Mucosa of descending colon (tissue), 3 donors: ENCODE measurements around the gene USP12. TPM values are rescaled to one million over a fixed set of nuclear protein-coding genes. Genes with fewer than 3 reads are reported as not detected.
A peak's percentile ranks its signal among the peaks of the same experiment; 100 is the strongest.

Source experiments
- ATAC-seq: fragments of 200-7000 bp; cut with Tn5 transposase; one replicate; pipeline ENCODE4 v1.9.1; 2020; ENCODE audit warnings: mild to moderate bottlenecking, moderate library complexity
- DNase-seq, 3 donors: peaks; one replicate each; pipeline ENCODE4 v3.0.0-alpha.2; 2020
- H3K36me3 ChIP-seq: fragments of 200-600 bp; one replicate; pipeline ENCODE4 v1.8.0; 2021; ENCODE audit warnings: low read depth, mild to moderate bottlenecking
- H3K4me1 ChIP-seq: fragments of 200-600 bp; one replicate; pipeline ENCODE4 v1.8.0; 2021; ENCODE audit warnings: low read depth, mild to moderate bottlenecking
- H3K4me3 ChIP-seq: fragments of 200-600 bp; one replicate; pipeline ENCODE4 v1.8.0; 2021; ENCODE audit warnings: mild to moderate bottlenecking
- H3K9me3 ChIP-seq: fragments of 200-600 bp; one replicate; pipeline ENCODE4 v1.8.0; 2021; ENCODE audit warnings: mild to moderate bottlenecking
- intact Hi-C, 2 donors: fragments of 100-400 bp; cut with DNase I in 1 of 2; cut with micrococcal nuclease in 1 of 2; formaldehyde crosslinking; loops; one replicate each; pipeline versions ENCODE4 v1.11.0 to v1.11.1; 2022; cut with DNase I, micrococcal nuclease
- total RNA-seq, 3 donors: library from RNA; stranded (reverse); fragmentation: NEBNext Ultra II Directional in 2 of 3; extraction: Animal tissue kit (Norgen Biotek cat#: 25700) in 2 of 3; gene quantifications; one replicate each; pipeline versions ENCODE4 v1.2.1 to v1.2.4, GENCODE V29; 2021 to 2023
- TF ChIP-seq, protein P1 (sequence below): fragments of 200-600 bp; IDR thresholded peaks from one replicate; pipeline ENCODE4 v1.8.0; 2022; ENCODE audit warnings: antibody characterized with exemption, mild to moderate bottlenecking
- donor health status: DM: no; HTN: no; CAD: no; lungs with moderate emphysema.
- donor health status: DM: no; HTN: no; CAD: no.
- donor health status: DM: no; HTN: yes; CAD: no.

USP12 gene
- total RNA-seq, 3 donors from 2014 or later, result 34.3 to 77.1 (median 45.0) TPM

GRCh38 chr13:27053210-27053884 lies 118.3 kb downstream of the USP12 start:
- ATAC-seq, result no peak
- Histone ChIP-seq H3K9me3 (peaks cover 3% of the 10 kb centered on the region), H3K4me1 (no peaks in the 10 kb centered on the region), H3K36me3 (no peaks in the 10 kb centered on the region), H3K4me3 (no peak overlapping the region)
- TF ChIP-seq, protein P1, sequence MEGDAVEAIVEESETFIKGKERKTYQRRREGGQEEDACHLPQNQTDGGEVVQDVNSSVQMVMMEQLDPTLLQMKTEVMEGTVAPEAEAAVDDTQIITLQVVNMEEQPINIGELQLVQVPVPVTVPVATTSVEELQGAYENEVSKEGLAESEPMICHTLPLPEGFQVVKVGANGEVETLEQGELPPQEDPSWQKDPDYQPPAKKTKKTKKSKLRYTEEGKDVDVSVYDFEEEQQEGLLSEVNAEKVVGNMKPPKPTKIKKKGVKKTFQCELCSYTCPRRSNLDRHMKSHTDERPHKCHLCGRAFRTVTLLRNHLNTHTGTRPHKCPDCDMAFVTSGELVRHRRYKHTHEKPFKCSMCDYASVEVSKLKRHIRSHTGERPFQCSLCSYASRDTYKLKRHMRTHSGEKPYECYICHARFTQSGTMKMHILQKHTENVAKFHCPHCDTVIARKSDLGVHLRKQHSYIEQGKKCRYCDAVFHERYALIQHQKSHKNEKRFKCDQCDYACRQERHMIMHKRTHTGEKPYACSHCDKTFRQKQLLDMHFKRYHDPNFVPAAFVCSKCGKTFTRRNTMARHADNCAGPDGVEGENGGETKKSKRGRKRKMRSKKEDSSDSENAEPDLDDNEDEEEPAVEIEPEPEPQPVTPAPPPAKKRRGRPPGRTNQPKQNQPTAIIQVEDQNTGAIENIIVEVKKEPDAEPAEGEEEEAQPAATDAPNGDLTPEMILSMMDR, result no peak
- DNase-seq, result no peak
- intact Hi-C loops, result no loop called here

DNA sequence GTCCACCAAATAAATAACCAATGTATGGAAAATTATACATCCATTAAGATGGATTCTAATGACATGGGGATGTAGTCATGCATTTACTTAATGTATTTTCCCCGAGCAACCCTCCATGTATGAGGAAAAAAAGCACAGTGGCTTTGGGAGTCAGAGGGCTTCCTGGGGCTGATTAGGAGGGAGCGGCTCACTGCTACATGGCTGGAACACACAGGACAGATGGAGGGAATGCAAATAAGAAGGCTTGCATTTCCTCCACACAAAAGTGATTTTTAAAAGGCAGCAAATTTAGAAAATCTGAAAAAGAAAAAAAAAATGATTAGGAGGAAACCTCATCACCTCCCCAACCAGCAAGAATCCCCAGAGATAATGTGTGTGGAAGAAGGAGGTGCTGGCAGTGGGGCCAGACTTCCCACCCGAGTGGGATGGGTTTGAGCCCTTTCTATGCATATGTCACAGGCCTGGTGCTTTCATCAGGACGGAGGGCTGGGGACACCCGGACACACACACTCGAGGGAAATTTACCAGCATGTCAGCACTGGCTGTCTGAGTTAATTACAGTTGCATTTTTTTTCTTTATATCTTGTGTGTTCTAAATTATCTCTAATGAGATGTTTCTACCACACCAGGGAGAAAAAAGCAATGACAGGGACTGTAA lies 118.9 kb downstream of the USP12 start:
- H3K4me1 ChIP-seq, result no peaks in the 10 kb centered on the region
- peaks cover 3% of the 10 kb centered on the region for H3K9me3 ChIP-seq
- intact Hi-C loops, result no loop called here
- H3K36me3 ChIP-seq, result no peaks in the 10 kb centered on the region
- TF ChIP-seq, protein P1, result no peak
- ATAC-seq (no peak), DNase-seq (no peak)
- H3K4me3 ChIP-seq, result no peak overlapping the region

DNA sequence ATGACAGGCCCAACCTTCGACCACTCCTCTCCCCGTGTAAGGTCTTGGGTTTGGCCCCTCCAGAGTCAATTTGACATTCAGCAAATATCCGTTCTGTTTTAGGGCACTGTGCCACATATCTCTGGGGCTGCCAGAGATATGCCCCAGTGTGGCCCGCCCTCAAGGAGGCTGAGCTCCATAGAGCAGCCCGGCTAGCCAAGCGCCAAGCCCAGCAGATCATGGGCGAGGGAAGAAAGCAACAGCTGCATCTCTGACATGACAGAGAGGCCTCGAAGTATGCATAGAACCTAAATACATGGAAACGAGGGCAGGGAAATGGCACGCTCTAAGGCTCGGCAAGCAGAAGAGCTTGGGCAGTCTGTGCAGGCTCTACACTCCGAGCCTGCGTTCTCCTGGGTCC lies 124.5 kb downstream of the USP12 start:
- Histone ChIP-seq H3K36me3 (no peaks in the 10 kb centered on the region), H3K9me3 (peaks cover 3% of the 10 kb centered on the region), H3K4me3 (no peak overlapping the region), H3K4me1 (no peaks in the 10 kb centered on the region)
- TF ChIP-seq, protein P1, result no peak
- intact Hi-C loops, result no loop called here
- ATAC-seq (no peak), DNase-seq (no peak)

- no peaks in the 10 kb centered on the region for H3K4me1 ChIP-seq
- TF ChIP-seq, protein P1, result no peak
- no peak for DNase-seq
- ATAC-seq, result peak; percentile 66
- no peaks in the 10 kb centered on the region for H3K36me3 ChIP-seq
- no peak overlapping the region for H3K4me3 ChIP-seq
- intact Hi-C loops, result no loop called here
- H3K9me3 ChIP-seq, result no peaks in the 10 kb centered on the region
These were observed 126.6 kb downstream of the USP12 start for GRCh38 chr13:27044837-27045570.

DNA sequence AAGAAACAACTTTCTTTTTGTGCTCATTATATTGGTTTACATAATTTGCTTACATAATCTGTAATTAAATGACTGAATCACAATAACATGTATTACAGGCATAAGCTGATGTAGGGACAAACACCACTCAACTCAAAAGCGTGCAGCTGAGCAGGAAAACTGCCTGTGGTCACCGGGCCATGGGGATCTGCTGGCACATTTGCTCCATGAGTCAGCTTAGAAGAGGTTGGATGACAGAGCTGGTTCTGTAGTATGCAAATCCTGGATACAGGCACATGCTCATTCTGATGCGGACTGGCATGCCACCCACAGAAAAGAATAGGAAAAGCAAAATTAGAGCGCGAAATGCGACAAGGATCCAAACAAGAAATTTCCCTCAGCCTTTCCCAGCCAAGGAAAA lies 128.6 kb downstream of the USP12 start:
- no peaks in the 10 kb centered on the region for H3K9me3 ChIP-seq
- no peaks in the 10 kb centered on the region for H3K4me1 ChIP-seq
- TF ChIP-seq, protein P1, result no peak
- intact Hi-C loops, result no loop called here
- no peaks in the 10 kb centered on the region for H3K36me3 ChIP-seq
- peak; percentile 64 for ATAC-seq
- peak in 1 of 3 donors; percentile 33 for DNase-seq
- H3K4me3 ChIP-seq, result no peak overlapping the region
